ENCODE data around the gene EFNA1.

DNA sequence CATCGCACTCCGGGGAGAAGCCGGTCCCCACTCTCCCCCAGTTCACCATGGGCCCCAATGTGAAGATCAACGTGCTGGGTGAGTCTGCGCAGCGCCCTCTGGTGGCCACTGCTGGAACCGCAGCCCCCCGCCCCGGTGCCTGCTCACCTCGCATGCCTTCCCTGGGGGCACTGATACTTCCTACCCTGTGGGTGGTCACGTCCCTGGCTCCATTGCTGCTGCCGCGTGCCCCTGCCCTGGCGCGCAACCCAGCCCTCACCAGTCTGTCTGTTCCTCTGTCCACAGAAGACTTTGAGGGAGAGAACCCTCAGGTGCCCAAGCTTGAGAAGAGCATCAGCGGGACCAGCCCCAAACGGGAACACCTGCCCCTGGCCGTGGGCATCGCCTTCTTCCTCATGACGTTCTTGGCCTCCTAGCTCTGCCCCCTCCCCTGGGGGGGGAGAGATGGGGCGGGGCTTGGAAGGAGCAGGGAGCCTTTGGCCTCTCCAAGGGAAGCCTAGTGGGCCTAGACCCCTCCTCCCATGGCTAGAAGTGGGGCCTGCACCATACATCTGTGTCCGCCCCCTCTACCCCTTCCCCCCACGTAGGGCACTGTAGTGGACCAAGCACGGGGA is 41.4 kb upstream of the EFNA1 start:
- TF ChIP-seq SIRT6 (IDR thresholded peaks at IDR 0.05; ENCODE audit: low read length) (no peak), EP300 (IDR thresholded peaks at IDR 0.05; ENCODE audit: borderline replicate concordance in 1 of 2, low read depth in 2 of 2, low read length in 2 of 2) (no peak), SP1 (IDR thresholded peaks at IDR 0.05; ENCODE audit: low read depth, low read length) (no peak), POLR2A (IDR thresholded peaks at IDR 0.05; ENCODE audit: control extremely low read depth in 1 of 2, low read depth in 2 of 2, low read length in 2 of 2) (no peak), FOSL1 (IDR thresholded peaks at IDR 0.05; ENCODE audit: insufficient read depth, low read depth, low read length) (no peak)
- TF ChIP-seq, protein P1, sequence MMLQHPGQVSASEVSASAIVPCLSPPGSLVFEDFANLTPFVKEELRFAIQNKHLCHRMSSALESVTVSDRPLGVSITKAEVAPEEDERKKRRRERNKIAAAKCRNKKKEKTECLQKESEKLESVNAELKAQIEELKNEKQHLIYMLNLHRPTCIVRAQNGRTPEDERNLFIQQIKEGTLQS (IDR thresholded peaks at IDR 0.05; ENCODE audit: insufficient read depth, low read depth, low read length) = no peak
- TF ChIP-seq, protein P2, sequence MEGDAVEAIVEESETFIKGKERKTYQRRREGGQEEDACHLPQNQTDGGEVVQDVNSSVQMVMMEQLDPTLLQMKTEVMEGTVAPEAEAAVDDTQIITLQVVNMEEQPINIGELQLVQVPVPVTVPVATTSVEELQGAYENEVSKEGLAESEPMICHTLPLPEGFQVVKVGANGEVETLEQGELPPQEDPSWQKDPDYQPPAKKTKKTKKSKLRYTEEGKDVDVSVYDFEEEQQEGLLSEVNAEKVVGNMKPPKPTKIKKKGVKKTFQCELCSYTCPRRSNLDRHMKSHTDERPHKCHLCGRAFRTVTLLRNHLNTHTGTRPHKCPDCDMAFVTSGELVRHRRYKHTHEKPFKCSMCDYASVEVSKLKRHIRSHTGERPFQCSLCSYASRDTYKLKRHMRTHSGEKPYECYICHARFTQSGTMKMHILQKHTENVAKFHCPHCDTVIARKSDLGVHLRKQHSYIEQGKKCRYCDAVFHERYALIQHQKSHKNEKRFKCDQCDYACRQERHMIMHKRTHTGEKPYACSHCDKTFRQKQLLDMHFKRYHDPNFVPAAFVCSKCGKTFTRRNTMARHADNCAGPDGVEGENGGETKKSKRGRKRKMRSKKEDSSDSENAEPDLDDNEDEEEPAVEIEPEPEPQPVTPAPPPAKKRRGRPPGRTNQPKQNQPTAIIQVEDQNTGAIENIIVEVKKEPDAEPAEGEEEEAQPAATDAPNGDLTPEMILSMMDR (IDR thresholded peaks at IDR 0.05; ENCODE audit: control extremely low read depth in 1 of 3, insufficient read depth in 1 of 3, low read depth in 1 of 3, low read length in 3 of 3) = peak in 2 of 3 experiments; percentile 80 to 98; a peak in 3 of 4 replicates
- TF ChIP-seq, protein P3, sequence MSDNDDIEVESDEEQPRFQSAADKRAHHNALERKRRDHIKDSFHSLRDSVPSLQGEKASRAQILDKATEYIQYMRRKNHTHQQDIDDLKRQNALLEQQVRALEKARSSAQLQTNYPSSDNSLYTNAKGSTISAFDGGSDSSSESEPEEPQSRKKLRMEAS (IDR thresholded peaks at IDR 0.05) = peak; percentile 85
- TF ChIP-seq, protein P4, sequence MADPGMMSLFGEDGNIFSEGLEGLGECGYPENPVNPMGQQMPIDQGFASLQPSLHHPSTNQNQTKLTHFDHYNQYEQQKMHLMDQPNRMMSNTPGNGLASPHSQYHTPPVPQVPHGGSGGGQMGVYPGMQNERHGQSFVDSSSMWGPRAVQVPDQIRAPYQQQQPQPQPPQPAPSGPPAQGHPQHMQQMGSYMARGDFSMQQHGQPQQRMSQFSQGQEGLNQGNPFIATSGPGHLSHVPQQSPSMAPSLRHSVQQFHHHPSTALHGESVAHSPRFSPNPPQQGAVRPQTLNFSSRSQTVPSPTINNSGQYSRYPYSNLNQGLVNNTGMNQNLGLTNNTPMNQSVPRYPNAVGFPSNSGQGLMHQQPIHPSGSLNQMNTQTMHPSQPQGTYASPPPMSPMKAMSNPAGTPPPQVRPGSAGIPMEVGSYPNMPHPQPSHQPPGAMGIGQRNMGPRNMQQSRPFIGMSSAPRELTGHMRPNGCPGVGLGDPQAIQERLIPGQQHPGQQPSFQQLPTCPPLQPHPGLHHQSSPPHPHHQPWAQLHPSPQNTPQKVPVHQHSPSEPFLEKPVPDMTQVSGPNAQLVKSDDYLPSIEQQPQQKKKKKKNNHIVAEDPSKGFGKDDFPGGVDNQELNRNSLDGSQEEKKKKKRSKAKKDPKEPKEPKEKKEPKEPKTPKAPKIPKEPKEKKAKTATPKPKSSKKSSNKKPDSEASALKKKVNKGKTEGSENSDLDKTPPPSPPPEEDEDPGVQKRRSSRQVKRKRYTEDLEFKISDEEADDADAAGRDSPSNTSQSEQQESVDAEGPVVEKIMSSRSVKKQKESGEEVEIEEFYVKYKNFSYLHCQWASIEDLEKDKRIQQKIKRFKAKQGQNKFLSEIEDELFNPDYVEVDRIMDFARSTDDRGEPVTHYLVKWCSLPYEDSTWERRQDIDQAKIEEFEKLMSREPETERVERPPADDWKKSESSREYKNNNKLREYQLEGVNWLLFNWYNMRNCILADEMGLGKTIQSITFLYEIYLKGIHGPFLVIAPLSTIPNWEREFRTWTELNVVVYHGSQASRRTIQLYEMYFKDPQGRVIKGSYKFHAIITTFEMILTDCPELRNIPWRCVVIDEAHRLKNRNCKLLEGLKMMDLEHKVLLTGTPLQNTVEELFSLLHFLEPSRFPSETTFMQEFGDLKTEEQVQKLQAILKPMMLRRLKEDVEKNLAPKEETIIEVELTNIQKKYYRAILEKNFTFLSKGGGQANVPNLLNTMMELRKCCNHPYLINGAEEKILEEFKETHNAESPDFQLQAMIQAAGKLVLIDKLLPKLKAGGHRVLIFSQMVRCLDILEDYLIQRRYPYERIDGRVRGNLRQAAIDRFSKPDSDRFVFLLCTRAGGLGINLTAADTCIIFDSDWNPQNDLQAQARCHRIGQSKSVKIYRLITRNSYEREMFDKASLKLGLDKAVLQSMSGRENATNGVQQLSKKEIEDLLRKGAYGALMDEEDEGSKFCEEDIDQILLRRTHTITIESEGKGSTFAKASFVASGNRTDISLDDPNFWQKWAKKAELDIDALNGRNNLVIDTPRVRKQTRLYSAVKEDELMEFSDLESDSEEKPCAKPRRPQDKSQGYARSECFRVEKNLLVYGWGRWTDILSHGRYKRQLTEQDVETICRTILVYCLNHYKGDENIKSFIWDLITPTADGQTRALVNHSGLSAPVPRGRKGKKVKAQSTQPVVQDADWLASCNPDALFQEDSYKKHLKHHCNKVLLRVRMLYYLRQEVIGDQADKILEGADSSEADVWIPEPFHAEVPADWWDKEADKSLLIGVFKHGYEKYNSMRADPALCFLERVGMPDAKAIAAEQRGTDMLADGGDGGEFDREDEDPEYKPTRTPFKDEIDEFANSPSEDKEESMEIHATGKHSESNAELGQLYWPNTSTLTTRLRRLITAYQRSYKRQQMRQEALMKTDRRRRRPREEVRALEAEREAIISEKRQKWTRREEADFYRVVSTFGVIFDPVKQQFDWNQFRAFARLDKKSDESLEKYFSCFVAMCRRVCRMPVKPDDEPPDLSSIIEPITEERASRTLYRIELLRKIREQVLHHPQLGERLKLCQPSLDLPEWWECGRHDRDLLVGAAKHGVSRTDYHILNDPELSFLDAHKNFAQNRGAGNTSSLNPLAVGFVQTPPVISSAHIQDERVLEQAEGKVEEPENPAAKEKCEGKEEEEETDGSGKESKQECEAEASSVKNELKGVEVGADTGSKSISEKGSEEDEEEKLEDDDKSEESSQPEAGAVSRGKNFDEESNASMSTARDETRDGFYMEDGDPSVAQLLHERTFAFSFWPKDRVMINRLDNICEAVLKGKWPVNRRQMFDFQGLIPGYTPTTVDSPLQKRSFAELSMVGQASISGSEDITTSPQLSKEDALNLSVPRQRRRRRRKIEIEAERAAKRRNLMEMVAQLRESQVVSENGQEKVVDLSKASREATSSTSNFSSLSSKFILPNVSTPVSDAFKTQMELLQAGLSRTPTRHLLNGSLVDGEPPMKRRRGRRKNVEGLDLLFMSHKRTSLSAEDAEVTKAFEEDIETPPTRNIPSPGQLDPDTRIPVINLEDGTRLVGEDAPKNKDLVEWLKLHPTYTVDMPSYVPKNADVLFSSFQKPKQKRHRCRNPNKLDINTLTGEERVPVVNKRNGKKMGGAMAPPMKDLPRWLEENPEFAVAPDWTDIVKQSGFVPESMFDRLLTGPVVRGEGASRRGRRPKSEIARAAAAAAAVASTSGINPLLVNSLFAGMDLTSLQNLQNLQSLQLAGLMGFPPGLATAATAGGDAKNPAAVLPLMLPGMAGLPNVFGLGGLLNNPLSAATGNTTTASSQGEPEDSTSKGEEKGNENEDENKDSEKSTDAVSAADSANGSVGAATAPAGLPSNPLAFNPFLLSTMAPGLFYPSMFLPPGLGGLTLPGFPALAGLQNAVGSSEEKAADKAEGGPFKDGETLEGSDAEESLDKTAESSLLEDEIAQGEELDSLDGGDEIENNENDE (IDR thresholded peaks at IDR 0.05; ENCODE audit: insufficient replicate concordance, low read length) = no peak

All from H1 (cell line).